ENCODE data around the gene GATAD2B. TPM values are rescaled to one million over a fixed set of nuclear protein-coding genes. Genes with fewer than 3 reads are reported as not detected.

Gene GATAD2B
- total RNA-seq, 4 donors from 2014 or later: 16.7 to 28.1 (median 20.2) TPM

- DNase-seq: no peak
- TF ChIP-seq POLR2AphosphoS5 (IDR thresholded peaks at IDR 0.05) (no peak), POLR2A (IDR thresholded peaks at IDR 0.05) (no peak), EP300 (IDR thresholded peaks at IDR 0.05; ENCODE audit: low read depth) (no peak), CTCF (IDR thresholded peaks at IDR 0.05) (no peak)
- Histone ChIP-seq H3K4me1 (peaks cover 0 to 8% (median 0%) of the 10 kb centered on the region in 4 donors), H3K4me3 (no peak overlapping the region), H3K9me3 (no peaks in the 10 kb centered on the region), H3K27ac (no peak overlapping the region), H3K36me3 (no peaks in the 10 kb centered on the region), H3K27me3 (no peaks in the 10 kb centered on the region)
- WGBS, 2 donors (ENCODE audit: low coverage in 1 of 2): 75 to 85% methylated on average over 3 of the region's 3 CpGs
- intact Hi-C loops (cut with DNase I; ENCODE audit: low total_unique reads): no loop called here
- in situ Hi-C loops (cut with MboI; ENCODE audit: low pct_ligation_motif_present in 1 of 4, low pct_unique_long_range_greater_than_20kb in 1 of 4, low sequenced_read_pairs in 3 of 4): no loop called here
These were observed 50.4 kb downstream of the GATAD2B start for GRCh38 chr1:153872331-153872730.

DNA sequence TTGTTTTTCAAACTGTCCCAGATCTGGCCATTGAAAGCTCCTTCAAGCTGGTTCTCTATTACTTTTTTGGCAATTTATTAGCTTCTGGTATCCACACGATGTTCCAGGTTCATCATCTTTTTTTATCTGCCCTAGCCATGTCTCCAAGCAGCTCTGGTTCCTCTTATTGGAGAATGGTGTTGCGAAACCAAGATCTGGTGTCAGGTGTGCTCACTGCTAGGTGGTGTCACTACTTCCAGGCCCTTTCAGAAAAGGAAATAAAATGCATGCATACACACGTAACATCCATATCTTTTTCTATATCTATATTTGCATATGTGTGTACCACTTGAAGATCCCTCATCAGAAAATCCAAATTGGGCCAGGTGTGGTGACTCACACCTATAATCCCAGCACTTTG, 53.3 kb downstream of the GATAD2B start:
- Histone ChIP-seq H3K9me3 (no peaks in the 10 kb centered on the region), H3K27me3 (no peaks in the 10 kb centered on the region), H3K36me3 (no peaks in the 10 kb centered on the region), H3K4me1 (peaks cover 0 to 18% (median 3%) of the 10 kb centered on the region in 4 donors), H3K4me3 (no peak overlapping the region), H3K27ac (no peak overlapping the region)
- WGBS, 2 donors (ENCODE audit: low coverage in 1 of 2): 83 to 95% methylated on average over 3 of the region's 3 CpGs
- no peak for DNase-seq
- in situ Hi-C loops (cut with MboI; ENCODE audit: low pct_ligation_motif_present in 1 of 4, low pct_unique_long_range_greater_than_20kb in 1 of 4, low sequenced_read_pairs in 3 of 4): no loop called here
- TF ChIP-seq CTCF (IDR thresholded peaks at IDR 0.05) (no peak), EP300 (IDR thresholded peaks at IDR 0.05; ENCODE audit: low read depth) (no peak), POLR2AphosphoS5 (IDR thresholded peaks at IDR 0.05) (no peak), POLR2A (IDR thresholded peaks at IDR 0.05) (no peak)
- intact Hi-C loops (cut with DNase I; ENCODE audit: low total_unique reads): no loop called here

DNA sequence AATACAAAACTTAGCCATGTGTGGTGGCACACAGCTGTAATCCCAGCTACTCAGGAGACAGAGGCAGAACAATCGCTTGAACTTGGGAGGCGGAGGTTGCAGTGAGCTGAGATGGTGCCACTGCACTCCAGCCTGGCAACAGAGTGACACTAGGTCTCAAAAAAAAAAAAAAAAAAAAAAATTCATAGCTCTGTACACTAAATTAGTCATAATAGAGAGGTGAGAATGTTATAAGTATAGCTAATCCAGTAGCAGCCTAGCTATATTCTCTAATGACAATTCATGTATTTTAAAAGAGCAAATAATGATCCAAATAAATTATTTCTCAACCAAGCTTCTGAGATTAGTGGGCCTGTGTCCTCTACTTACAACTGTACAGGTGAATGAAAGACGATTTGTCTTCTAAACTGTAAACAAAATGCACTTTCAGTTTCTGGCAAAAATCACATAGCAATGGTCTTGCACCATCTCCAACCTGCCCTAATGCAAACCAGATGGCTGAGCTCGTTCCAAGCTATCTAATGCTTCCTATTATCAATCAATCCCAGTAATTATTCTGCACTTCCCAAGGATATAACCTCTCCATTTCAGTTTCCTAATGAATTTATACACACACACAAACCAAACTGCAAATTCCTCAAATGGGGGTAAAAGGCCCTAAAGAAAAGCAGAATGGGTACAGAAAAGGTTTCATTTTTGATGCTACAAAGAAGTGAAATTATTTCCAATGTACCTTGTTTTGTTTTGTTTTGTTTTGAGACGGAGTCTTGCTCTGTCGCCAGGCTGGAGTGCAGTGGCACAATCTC, 56.5 kb downstream of the GATAD2B start:
- in situ Hi-C loops (cut with MboI; ENCODE audit: low pct_ligation_motif_present in 1 of 4, low pct_unique_long_range_greater_than_20kb in 1 of 4, low sequenced_read_pairs in 3 of 4) (no loop called here), intact Hi-C loops (cut with DNase I; ENCODE audit: low total_unique reads) (no loop called here)
- H3K36me3 ChIP-seq: no peaks in the 10 kb centered on the region
- H3K27me3 ChIP-seq: no peaks in the 10 kb centered on the region
- H3K27ac ChIP-seq: peak overlapping the region in 1 of 4 donors; percentile 44
- no peak for DNase-seq
- H3K9me3 ChIP-seq: no peaks in the 10 kb centered on the region
- peaks cover 0 to 16% (median 3%) of the 10 kb centered on the region in 4 donors for H3K4me1 ChIP-seq
- no peak overlapping the region for H3K4me3 ChIP-seq
- WGBS, 2 donors (ENCODE audit: low coverage in 1 of 2): 63 to 64% methylated on average over 6 of the region's 6 CpGs
- TF ChIP-seq POLR2A (IDR thresholded peaks at IDR 0.05) (no peak), EP300 (IDR thresholded peaks at IDR 0.05; ENCODE audit: low read depth) (no peak), POLR2AphosphoS5 (IDR thresholded peaks at IDR 0.05) (no peak), CTCF (IDR thresholded peaks at IDR 0.05) (no peak)

DNA sequence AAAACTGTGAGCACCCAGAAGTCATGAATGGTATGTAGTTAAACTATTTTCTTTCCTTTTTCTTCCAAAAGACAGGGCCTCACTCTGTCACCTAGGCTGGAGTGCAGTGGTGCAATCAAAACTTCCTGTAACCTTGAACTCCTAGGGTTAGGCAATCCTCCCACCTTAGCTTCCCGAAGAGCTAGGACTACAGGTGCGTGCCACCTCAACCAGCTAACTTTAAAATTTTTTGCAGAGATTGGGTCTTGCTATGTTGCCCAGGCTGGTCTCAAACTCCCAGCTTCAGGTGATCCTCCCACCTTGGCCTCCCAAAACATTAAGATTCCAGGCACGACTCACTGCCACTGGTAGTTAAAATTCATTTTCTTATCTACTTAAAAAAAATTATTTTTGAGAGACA, 62.5 kb downstream of the GATAD2B start:
- no peak for TF ChIP-seq POLR2A (IDR thresholded peaks at IDR 0.05)
- TF ChIP-seq POLR2AphosphoS5 (IDR thresholded peaks at IDR 0.05): no peak
- TF ChIP-seq EP300 (IDR thresholded peaks at IDR 0.05; ENCODE audit: low read depth): no peak
- TF ChIP-seq CTCF (IDR thresholded peaks at IDR 0.05): no peak
- 97 to 100% methylated on average over 1 to 3 of the region's 3 CpGs for WGBS, 2 donors (ENCODE audit: low coverage in 1 of 2)
- no peaks in the 10 kb centered on the region for H3K36me3 ChIP-seq
- no peak for DNase-seq
- intact Hi-C loops (cut with DNase I; ENCODE audit: low total_unique reads): no loop called here
- no peak overlapping the region for H3K27ac ChIP-seq
- in situ Hi-C loops (cut with MboI; ENCODE audit: low pct_ligation_motif_present in 1 of 4, low pct_unique_long_range_greater_than_20kb in 1 of 4, low sequenced_read_pairs in 3 of 4): no loop called here
- peaks cover 0 to 5% (median 0%) of the 10 kb centered on the region in 4 donors for H3K4me1 ChIP-seq
- H3K27me3 ChIP-seq: no peaks in the 10 kb centered on the region
- H3K9me3 ChIP-seq: no peaks in the 10 kb centered on the region
- no peak overlapping the region for H3K4me3 ChIP-seq
